GM12892 (cell line): ENCODE data around the gene AP1AR.

ENCODE experiments used
- POLR2A ChIP-seq: IDR thresholded peaks from 2 replicates; pipeline ENCODE4 v1.6.1; 2011; ENCODE audit warnings: low read depth, low read length, control low read depth
- POLR2AphosphoS5 ChIP-seq: IDR thresholded peaks from 2 replicates; pipeline ENCODE4 v1.6.1; 2011; ENCODE audit warnings: low read depth, low read length, control low read depth
- TAF1 ChIP-seq: IDR thresholded peaks from 2 replicates; pipeline ENCODE4 v1.6.1; 2011; ENCODE audit warnings: low read depth, mild to moderate bottlenecking, control low read depth, low read length, borderline replicate concordance

- TF ChIP-seq POLR2A (no peak), POLR2AphosphoS5 (no peak), TAF1 (no peak)
Observed at GRCh38 chr4:112183252-112183651, 48.3 kb upstream of the AP1AR start.
